Epithelial cell of prostate (primary cell): ENCODE measurements around the gene SLC43A2.
A peak's percentile ranks its signal among the peaks of the same experiment; 100 is the strongest.
"Not testable (repeated sequence)": the region's sequence is repeated elsewhere in the genome, so short reads cannot be mapped to it uniquely, and the experiment has no call there.

Experiments used
- DNase-seq: peaks from one replicate; pipeline ENCODE4 v3.0.0-alpha.2; 2011; ENCODE audit warnings: low read depth, low spot score
- H3K27ac ChIP-seq: fragments of 450-650 bp; 2 replicates; pipeline ENCODE4 v1.5.1; 2017; ENCODE audit warnings: mild to moderate bottlenecking

The SLC43A2 gene

GRCh38 chr17:1552932-1553331, 75.7 kb downstream of the SLC43A2 start:
- no peak for DNase-seq
- no peak overlapping the region for H3K27ac ChIP-seq

GRCh38 chr17:1551741-1552140, 76.9 kb downstream of the SLC43A2 start:
- no peak overlapping the region for H3K27ac ChIP-seq
- DNase-seq, result no peak

- H3K27ac ChIP-seq, result no peak overlapping the region
- no peak for DNase-seq
Measured at GRCh38 chr17:1548032-1548431, 80.6 kb downstream of the SLC43A2 start.

- DNase-seq, result no peak
Measured at GRCh38 chr17:1546292-1546922, 82.2 kb downstream of the SLC43A2 start.

DNA sequence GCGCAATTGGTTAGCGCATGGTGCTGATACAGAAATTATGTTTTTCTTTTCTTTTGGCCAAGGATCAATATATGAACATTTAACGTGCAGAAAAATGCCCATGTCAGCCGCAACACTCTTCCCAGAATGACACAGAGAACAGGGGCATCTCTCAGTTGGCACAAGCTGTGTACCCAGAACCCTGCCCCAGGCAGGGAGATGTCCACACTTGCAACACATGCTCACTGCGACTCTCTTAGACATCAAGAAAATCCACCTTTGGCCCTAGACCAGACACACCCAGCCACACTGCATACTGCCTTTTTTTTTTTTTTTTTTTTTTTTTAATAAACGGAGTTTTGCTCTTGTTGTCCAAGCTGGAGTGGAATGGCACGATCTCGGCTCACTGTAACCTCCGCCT, 83.0 kb downstream of the SLC43A2 start:
- no peak overlapping the region for H3K27ac ChIP-seq
- DNase-seq, result peak; percentile 10

More at GRCh38 chr17:1546292-1546922, 82.2 kb downstream of the SLC43A2 start:
- H3K27ac ChIP-seq, result no peak overlapping the region

GRCh38 chr17:1542316-1542715, 86.3 kb downstream of the SLC43A2 start:
- H3K27ac ChIP-seq, result no peak overlapping the region
- no peak for DNase-seq

- no peak overlapping the region for H3K27ac ChIP-seq
- DNase-seq, result no peak
Measured at GRCh38 chr17:1541367-1541904, 87.2 kb downstream of the SLC43A2 start.

GRCh38 chr17:1539811-1540210, 88.8 kb downstream of the SLC43A2 start:
- H3K27ac ChIP-seq, result no peak overlapping the region
- DNase-seq, result no peak

DNA sequence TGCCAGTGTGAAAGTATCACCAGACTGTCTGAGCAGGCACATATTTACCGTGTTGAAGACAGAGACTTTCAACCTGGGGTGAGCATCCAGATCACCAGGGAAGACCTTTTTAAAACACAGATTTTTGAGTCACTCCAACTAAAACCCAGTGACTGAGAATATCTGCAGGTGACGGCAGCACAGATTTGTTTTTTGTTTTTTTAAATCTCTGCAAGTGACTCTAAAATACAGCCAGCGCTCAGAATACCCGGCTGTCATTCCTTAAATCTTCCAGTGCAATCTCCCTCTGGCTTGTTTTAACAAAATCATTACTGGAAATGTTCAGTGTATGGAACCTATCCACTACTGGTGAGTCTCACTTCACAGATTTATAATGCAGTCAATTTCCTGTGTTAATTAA, 92.9 kb downstream of the SLC43A2 start:
- no peak for DNase-seq
- H3K27ac ChIP-seq, result no peak overlapping the region

- no peak for DNase-seq
- H3K27ac ChIP-seq, result no peak overlapping the region
Measured at GRCh38 chr17:1533661-1534325, 94.8 kb downstream of the SLC43A2 start.

GRCh38 chr17:1532836-1533602, 95.6 kb downstream of the SLC43A2 start:
- DNase-seq, result no peak
- H3K27ac ChIP-seq, result no peak overlapping the region

GRCh38 chr17:1529863-1530262, 98.8 kb downstream of the SLC43A2 start:
- H3K27ac ChIP-seq, result peak overlapping the region; percentile 72
- DNase-seq, result no peak

DNA sequence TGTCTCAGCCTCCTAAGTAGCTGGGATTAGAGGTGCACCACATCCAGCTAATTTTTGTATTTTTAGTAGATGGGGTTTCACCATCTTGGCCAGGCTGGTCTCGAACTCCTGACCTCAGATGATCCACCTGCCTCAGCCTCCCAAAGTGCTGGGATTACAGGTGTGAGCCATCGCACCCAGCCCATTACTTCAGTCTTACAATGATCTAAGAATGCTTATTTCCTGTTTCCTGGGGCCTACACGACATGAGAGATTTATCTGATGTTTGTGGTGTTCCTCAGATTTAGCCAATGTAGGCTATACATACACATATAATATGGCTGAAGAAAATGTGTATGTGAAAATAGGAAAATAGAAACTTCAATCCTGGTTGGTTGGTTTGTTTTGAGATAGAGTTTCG, 101.8 kb downstream of the SLC43A2 start:
- not testable (repeated sequence) for DNase-seq, H3K27ac ChIP-seq

DNA sequence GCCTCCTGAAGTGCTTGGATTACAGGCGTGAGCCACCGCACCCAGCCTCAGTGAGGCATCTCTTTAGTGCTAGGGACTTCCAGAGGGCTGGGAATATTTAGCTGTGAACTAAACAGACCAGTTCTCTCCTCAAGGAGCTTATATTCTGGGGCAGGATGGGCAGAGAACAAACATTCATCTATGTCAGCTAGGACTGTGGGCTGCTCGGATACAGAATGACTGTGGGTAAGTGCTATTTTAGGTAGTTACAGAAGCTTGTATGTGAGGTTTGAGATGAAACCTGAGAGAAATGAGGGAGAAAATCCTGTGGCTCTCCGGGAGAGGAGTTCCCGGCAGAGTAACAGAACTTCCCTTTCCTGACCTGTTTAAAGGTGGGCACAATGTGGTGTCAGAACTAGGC, 106.0 kb downstream of the SLC43A2 start:
- no peak for DNase-seq
- no peak overlapping the region for H3K27ac ChIP-seq

DNA sequence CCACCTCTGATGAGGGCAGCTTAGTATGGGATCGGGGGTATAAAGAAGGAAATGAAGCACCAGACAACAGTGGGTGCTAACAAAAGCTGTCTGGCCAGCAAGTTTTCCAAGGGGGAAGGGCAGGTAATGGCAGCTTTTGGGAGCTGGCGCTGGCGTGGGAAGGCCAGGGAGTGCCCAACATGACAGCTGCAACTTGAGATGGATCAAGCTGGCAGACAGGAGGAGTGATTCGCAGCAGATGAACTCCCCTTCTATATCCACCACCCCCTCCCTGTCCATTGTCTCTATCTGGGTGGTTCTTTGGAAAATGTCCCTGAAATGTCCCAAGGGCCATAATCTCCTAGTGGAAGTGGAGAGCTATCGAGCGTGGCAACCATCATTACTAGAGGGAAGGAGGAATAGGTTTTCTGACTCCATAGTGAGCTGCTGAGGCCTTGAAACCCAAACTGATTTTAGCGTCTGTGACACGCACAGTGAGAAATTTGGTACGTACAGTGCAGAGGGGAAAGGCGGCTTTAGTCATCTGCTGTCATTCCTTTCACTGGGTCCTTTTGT, 107.5 kb downstream of the SLC43A2 start:
- no peak overlapping the region for H3K27ac ChIP-seq
- no peak for DNase-seq

DNA sequence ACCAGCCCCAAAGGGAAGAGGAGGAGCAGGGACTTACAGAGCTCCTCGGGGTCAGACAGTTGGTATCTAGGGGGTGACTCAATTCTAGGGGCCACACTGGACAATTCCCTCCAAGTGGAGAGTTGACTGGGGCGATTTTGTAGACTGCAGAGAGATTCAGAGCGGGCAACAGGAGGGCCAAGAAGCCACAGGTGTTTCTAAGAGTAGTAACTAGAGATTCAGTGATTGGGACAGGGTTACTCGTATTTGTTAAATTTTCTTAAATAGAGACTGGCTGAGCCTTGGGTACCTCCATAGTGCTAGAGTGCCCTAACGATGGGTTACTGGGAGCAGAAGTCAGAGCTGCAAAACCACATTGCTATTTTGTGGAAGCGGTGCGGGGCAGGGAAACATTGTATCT, 109.0 kb downstream of the SLC43A2 start:
- no peak overlapping the region for H3K27ac ChIP-seq

More for the DNA sequence above, 109.0 kb downstream of the SLC43A2 start:
- DNase-seq, result no peak
